K562 (cell line): ENCODE data around the gene CPNE2. TPM values are rescaled to one million over a fixed set of nuclear protein-coding genes. Genes with fewer than 3 reads are reported as not detected.

Source experiments
- ATAC-seq: fragments of 200-7000 bp; cut with Tn5 transposase; 3 replicates; pipeline ENCODE4 v1.9.1; 2020; ENCODE audit warnings: moderate library complexity
- BruUV-seq: library from RNA; stranded (reverse); fragments of 400-500 nt; replicated peaks from 2 replicates; lab custom pipeline; 2021; lab: Mats Ljungman, UMichigan
- CTCF ChIA-PET: fragments of 300-600 bp; formaldehyde crosslinking; extraction: SDS; loops from one replicate; lab custom pipeline; 2021; ENCODE audit warnings: low intra/inter-chr PET ratio; lab: Yijun Ruan, JAX
- POLR2A ChIA-PET: fragments of 300-600, 350-650 bp; sonication (Branson Sonifier 250); formaldehyde crosslinking; extraction: SDS; loops from one replicate; lab custom pipeline; 2021; ENCODE audit warnings: antibody characterized with exemption, inconsistent platforms; lab: Yijun Ruan, JAX
- DNase-seq, 4 experiments: peaks; one replicate each; pipeline versions ENCODE4 v3.0.0 to v3.0.0-alpha.2; 2011 to 2018; ENCODE audit warnings: low spot score in 3 of 4, mixed read lengths in 3 of 4; ENCODE audit errors: extremely low read depth in 1 of 4
- FAIRE-seq: peaks from 2 replicates; lab custom pipeline; 2011; peaks lifted over from hg19 to GRCh38; lab: Jason Lieb, UNC
- H2AFZ ChIP-seq: 2 replicates; pipeline ENCODE4 v1.6.0; 2011; ENCODE audit warnings: low read depth, low read length, control low read depth, inconsistent platforms
- H3K27ac ChIP-seq: fragments of 200-600 bp; 3 replicates; pipeline ENCODE4 v1.8.0; 2011; ENCODE audit warnings: low read depth, mild to moderate bottlenecking, control low read depth, inconsistent platforms, low read length, moderate library complexity, mixed read lengths; ENCODE audit errors: extremely low read depth
- H3K27me3 ChIP-seq, 2 experiments: fragments of 300-600 bp in 1 of 2; 2 replicates in 1 of 2; 3 replicates in 1 of 2; pipeline versions ENCODE4 v1.6.0 to v1.8.0; 2011; ENCODE audit warnings: inconsistent platforms in 2 of 2, low read length in 2 of 2, mild to moderate bottlenecking in 1 of 2, mixed read lengths in 1 of 2, moderate library complexity in 1 of 2; ENCODE audit not compliant: control insufficient read depth in 2 of 2, insufficient read depth in 2 of 2
- H3K36me3 ChIP-seq: fragments of 300-600 bp; 3 replicates; pipeline ENCODE4 v1.8.0; 2011; ENCODE audit warnings: mild to moderate bottlenecking, low read length, inconsistent platforms; ENCODE audit not compliant: control insufficient read depth, insufficient read depth
- H3K4me1 ChIP-seq, 2 experiments: fragments of 200-600 bp in 1 of 2; replicated peaks in 1 of 2; 2 replicates in 1 of 2; 3 replicates in 1 of 2; pipeline versions ENCODE4 v1.5.1 to v1.8.0; 2011; ENCODE audit warnings: inconsistent platforms in 2 of 2, low read length in 2 of 2, mild to moderate bottlenecking in 1 of 2, mixed read lengths in 1 of 2, moderate library complexity in 1 of 2; ENCODE audit not compliant: control insufficient read depth in 2 of 2, insufficient read depth in 2 of 2
- H3K4me2 ChIP-seq: 2 replicates; pipeline ENCODE4 v1.6.1; 2011; ENCODE audit warnings: low read length, control low read depth, inconsistent platforms, mixed read lengths; ENCODE audit not compliant: insufficient read depth
- H3K4me3 ChIP-seq: fragments of 200-600 bp; sonication (generic), shearing (Covaris generic); 2 replicates; pipeline ENCODE4 v1.5.1; 2016; ENCODE audit warnings: control low read depth, inconsistent platforms
- H3K79me2 ChIP-seq: fragments of 200-600 bp; 3 replicates; pipeline ENCODE4 v1.8.0; 2011; ENCODE audit warnings: low read length, inconsistent platforms; ENCODE audit not compliant: control insufficient read depth, insufficient read depth
- H3K9ac ChIP-seq, 2 experiments: 2 replicates each; pipeline versions ENCODE4 v1.6.0 to v1.6.1; 2011; ENCODE audit warnings: low read depth in 2 of 2, low read length in 2 of 2, control low read depth in 1 of 2, inconsistent platforms in 1 of 2, mild to moderate bottlenecking in 1 of 2, mixed read lengths in 1 of 2; ENCODE audit not compliant: insufficient read depth in 1 of 2
- H3K9me1 ChIP-seq: one replicate; pipeline ENCODE4 v1.6.0; 2011; ENCODE audit warnings: inconsistent platforms, mild to moderate bottlenecking, low read length, moderate library complexity; ENCODE audit not compliant: control insufficient read depth, insufficient read depth
- H3K9me3 ChIP-seq: replicated peaks from 2 replicates; pipeline ENCODE4 v1.5.1; 2011; ENCODE audit warnings: low read depth, low read length, inconsistent platforms; ENCODE audit not compliant: control insufficient read depth, insufficient read depth
- H4K20me1 ChIP-seq: replicated peaks from 2 replicates; pipeline ENCODE4 v1.6.1; 2011; ENCODE audit warnings: low read length, inconsistent platforms, mixed read lengths; ENCODE audit not compliant: control insufficient read depth, insufficient read depth
- CHD1 ChIP-seq: fragments of 200-600 bp; sonication (generic); IDR thresholded peaks from one replicate; pipeline ENCODE4 v1.6.1; 2012; ENCODE audit warnings: mild to moderate bottlenecking, moderate library complexity, low read length, inconsistent platforms
- HOXB6 ChIP-seq: fragments of 250-450 bp; sonication (Bioruptor Pico); IDR thresholded peaks from 2 replicates; pipeline ENCODE4 v1.5.1; 2022; ENCODE audit warnings: mild to moderate bottlenecking, borderline replicate concordance
- IRF2 ChIP-seq: sonication (generic); formaldehyde crosslinking; IDR thresholded peaks from 2 replicates; pipeline ENCODE4 v1.8.1; 2022; ENCODE audit warnings: mild to moderate bottlenecking, missing genetic modification reagents
- MED1 ChIP-seq: sonication (generic); formaldehyde crosslinking; IDR thresholded peaks from 2 replicates; pipeline ENCODE4 v1.8.1; 2023; ENCODE audit warnings: missing genetic modification reagents, borderline replicate concordance
- NELFE ChIP-seq: IDR thresholded peaks from 2 replicates; pipeline ENCODE4 v1.6.1; 2011; ENCODE audit warnings: mild to moderate bottlenecking; ENCODE audit not compliant: insufficient read depth, insufficient read length
- PHF20 ChIP-seq: fragments of 450-650 bp; IDR thresholded peaks from 2 replicates; pipeline ENCODE4 v1.6.1; 2018; ENCODE audit not compliant: partially characterized antibody
- SAFB2 ChIP-seq: fragments of 200-400 bp; formaldehyde crosslinking; IDR thresholded peaks from 2 replicates; pipeline ENCODE4 v1.6.1; 2018; ENCODE audit warnings: borderline replicate concordance, low read length, low read depth, moderate library complexity; ENCODE audit not compliant: severe bottlenecking
- SMAD1 ChIP-seq: fragments of 150-350 bp; IDR thresholded peaks from 2 replicates; pipeline ENCODE4 v1.6.1; 2014; ENCODE audit warnings: low read length, low read depth; ENCODE audit not compliant: partially characterized antibody
- TCF15 ChIP-seq: fragments of 250-450 bp; sonication (Bioruptor Pico); IDR thresholded peaks from 2 replicates; pipeline ENCODE4 v1.8.0; 2022; ENCODE audit warnings: moderate library complexity, mild to moderate bottlenecking, inconsistent platforms
- ZNF354B ChIP-seq: fragments of 250-450 bp; sonication (Bioruptor Pico); IDR thresholded peaks from 2 replicates; pipeline ENCODE4 v1.4.0; 2020
- ZNF76 ChIP-seq: fragments of 250-450 bp; sonication (Bioruptor Pico); IDR thresholded peaks from 2 replicates; pipeline ENCODE4 v1.4.0; 2020; ENCODE audit warnings: mild to moderate bottlenecking, moderate library complexity, borderline replicate concordance
- WGBS: fragments of 100-300 bp; shearing (Covaris generic); methylation state at CpG from one replicate; pipeline ENCODE4 v1.1.6; 2016; ENCODE audit warnings: low coverage, mixed read lengths; ENCODE audit not compliant: insufficient coverage; ENCODE audit errors: missing lambda C conversion rate; 5-methylcytosine and 5-hydroxymethylcytosine counted together
- in situ Hi-C: fragments of 300-500 bp; cut with MboI; formaldehyde crosslinking; loops from 4 replicates; pipeline ENCODE4 v1.15.0; 2018; ENCODE audit warnings: inconsistent platforms, mixed read lengths
- intact Hi-C: fragments of 100-400 bp; cut with micrococcal nuclease; formaldehyde crosslinking; loops from 2 replicates; pipeline ENCODE4 v1.14.2; 2022
- polyA plus RNA-seq, 8 experiments: library from polyadenylated mRNA; depleted of rRNA in 4 of 8; stranded (reverse) in 5 of 8; unstranded in 3 of 8; fragments of >200 nt; fragmentation: Nextera tagmentation in 2 of 8; fragmentation: Illumina TruSeq in 1 of 8; extraction: Ambion mirVana in 2 of 8; extraction: Trizol in 1 of 8; gene quantifications; 2 replicates each; pipeline versions ENCODE4 v1.2.1 to v1.2.3, GENCODE V29; 2011 to 2014; ENCODE audit warnings: inconsistent platforms in 1 of 8, missing spikeins in 1 of 8
- total RNA-seq, 7 experiments: library from RNA; depleted of rRNA in 6 of 7; stranded (reverse); fragments of >200 nt in 6 of 7; fragmentation: Illumina TruSeq in 2 of 7; extraction: Trizol in 2 of 7; gene quantifications; 2 replicates each; pipeline versions ENCODE4 v1.2.1 to v1.2.3, GENCODE V29; 2011 to 2021; ENCODE audit warnings: low replicate concordance in 1 of 7

Gene CPNE2
- total and polyA plus RNA-seq, 9 of the 15 experiments (the other 6 are each of a cell fraction or from before 2014, with no cell fraction given): 3.0 to 13.9 (median 8.6) TPM

GRCh38 chr16:57178793-57179212, 86.4 kb downstream of the CPNE2 start:
- Histone ChIP-seq H3K27ac (no peak overlapping the region), H3K9me1 (no peaks in the 10 kb centered on the region), H3K4me2 (no peak overlapping the region), H3K79me2 (peaks cover 40% of the 10 kb centered on the region), H4K20me1 (no peaks in the 10 kb centered on the region), H3K9me3 (no peaks in the 10 kb centered on the region), H3K36me3 (peaks cover 12% of the 10 kb centered on the region), H3K4me3 (no peak overlapping the region), H3K9ac (no peak overlapping the region), H3K27me3 (no peaks in the 10 kb centered on the region), H2AFZ (no peak overlapping the region), H3K4me1 (no peaks in the 10 kb centered on the region; a peak in 1 of 5 replicates)
- DNase-seq (no peak), FAIRE-seq (no peak), ATAC-seq (no peak)
- POLR2A ChIA-PET: interaction anchor here (0.6 to 1.3 kb wide), 2 partner anchors 18 to 238 kb away, joined by 3 to 4 read pairs; no protein-coding TSS in a partner anchor
- intact Hi-C loops (no loop called here), in situ Hi-C loops (no loop called here)
- 83% methylated on average over 4 of the region's 4 CpGs for WGBS
- TF ChIP-seq HOXB6: no peak
- no peak for TF ChIP-seq ZNF354B (CRISPR knock-in tag)
- TF ChIP-seq SMAD1: no peak
- TF ChIP-seq PHF20: no peak
- no TSS peak for BruUV-seq
- CTCF ChIA-PET: no interaction called here

- no peaks in the 10 kb centered on the region for H4K20me1 ChIP-seq
- no peak overlapping the region for H3K9ac ChIP-seq
- no peaks in the 10 kb centered on the region; a peak in 1 of 5 replicates for H3K4me1 ChIP-seq
- POLR2A ChIA-PET: interaction anchor here (1.3 kb wide), 2 partner anchors 17 to 18 kb away, joined by 4 read pairs; no protein-coding TSS in a partner anchor
- no peaks in the 10 kb centered on the region for H3K9me3 ChIP-seq
- H3K36me3 ChIP-seq: peaks cover 11% of the 10 kb centered on the region
- DNase-seq (no peak), ATAC-seq (no peak), FAIRE-seq (no peak)
- in situ Hi-C loops: no loop called here
- no peak overlapping the region for H2AFZ ChIP-seq
- 88% methylated on average over 3 of the region's 3 CpGs for WGBS
- no peaks in the 10 kb centered on the region for H3K27me3 ChIP-seq
- intact Hi-C loops: no loop called here
- H3K9me1 ChIP-seq: no peaks in the 10 kb centered on the region
- BruUV-seq: no TSS peak
- H3K79me2 ChIP-seq: peaks cover 45% of the 10 kb centered on the region
- no peak overlapping the region for H3K27ac ChIP-seq
- CTCF ChIA-PET: no interaction called here
- no peak for TF ChIP-seq TCF15 (CRISPR knock-in tag)
- TF ChIP-seq ZNF76: no peak
- TF ChIP-seq NELFE: no peak
- no peak for TF ChIP-seq SAFB2
- TF ChIP-seq MED1 (CRISPR knock-in tag): no peak
- TF ChIP-seq CHD1: no peak
- no peak for TF ChIP-seq IRF2 (CRISPR knock-in tag)
- no peak overlapping the region for H3K4me3 ChIP-seq
- H3K4me2 ChIP-seq: no peak overlapping the region
These were observed 86.9 kb downstream of the CPNE2 start for GRCh38 chr16:57179215-57179828.
